Activated CD4-positive, CD25-positive, alpha-beta regulatory T cell treated with anti-CD3 and anti-CD28 coated beads, Interleukin-2, amount 50 U/mL, for 16 hours (primary cell): ENCODE measurements around the gene FES.
"Not testable (repeated sequence)": the region's sequence is repeated elsewhere in the genome, so short reads cannot be mapped to it uniquely, and the experiment has no call there.

ENCODE experiments used
- DNase-seq: peaks from one replicate; pipeline ENCODE4 v3.0.0-alpha.2; 2020; ENCODE audit warnings: low read depth, low spot score

Gene FES

DNA sequence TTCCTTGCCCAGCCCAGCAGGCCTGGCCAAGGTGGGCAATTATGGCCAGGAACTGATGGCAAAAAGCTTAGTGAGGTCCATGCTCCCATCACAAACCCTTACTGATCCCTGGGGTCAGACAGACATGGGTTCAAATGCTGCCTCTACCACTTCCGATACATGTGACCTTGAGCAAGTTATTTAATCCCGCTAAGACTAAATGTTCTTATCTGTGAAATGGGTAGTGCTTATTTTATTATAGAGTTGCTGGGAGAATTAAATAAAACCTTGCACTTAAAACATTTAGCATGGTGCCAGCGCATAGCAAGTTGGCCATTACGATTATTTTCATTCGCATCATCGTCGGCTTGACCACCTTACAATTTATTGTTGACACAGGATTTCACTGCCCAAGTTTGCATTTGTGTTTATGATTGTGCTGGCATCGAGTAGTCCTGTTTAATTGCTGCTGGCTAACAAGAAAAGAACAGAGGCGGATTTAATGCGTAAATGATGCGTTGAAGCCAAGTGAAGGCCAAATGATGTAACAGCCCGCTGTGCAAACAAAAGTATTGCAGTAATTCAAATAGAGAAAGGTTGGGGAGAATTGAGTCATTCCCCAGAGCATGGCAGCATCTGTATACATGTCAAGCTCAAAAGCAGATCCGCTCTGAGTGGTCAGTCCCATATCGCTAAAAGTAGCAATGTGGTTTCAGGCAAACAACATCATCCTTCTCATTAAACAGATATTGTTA lies 23.2 kb upstream of the FES start:
- DNase-seq, result no peak

- DNase-seq, result no peak
Observed at GRCh38 chr15:90862487-90862886, 21.8 kb upstream of the FES start.

GRCh38 chr15:90862964-90863778 lies 21.1 kb upstream of the FES start:
- no peak for DNase-seq

DNA sequence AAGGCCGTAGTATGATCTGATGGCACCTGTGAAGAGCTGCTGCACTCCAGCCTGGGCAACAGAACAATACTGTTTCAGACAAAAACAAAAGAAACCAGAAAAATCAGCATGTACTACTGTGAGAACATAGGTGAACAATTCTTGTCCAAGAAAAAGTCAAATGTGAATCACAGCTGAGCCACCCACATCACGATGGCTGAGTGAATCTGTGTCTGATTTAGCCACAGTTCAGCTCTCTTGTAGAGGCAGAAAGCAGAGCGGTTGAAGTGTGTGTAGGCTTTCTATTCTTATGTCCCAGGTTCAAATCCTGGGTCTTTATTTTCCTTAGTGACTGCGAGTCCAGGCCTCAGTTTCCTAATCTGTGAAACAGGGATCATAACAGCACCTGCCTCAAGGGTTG lies 20.3 kb upstream of the FES start:
- no peak for DNase-seq

GRCh38 chr15:90864507-90864906 lies 19.8 kb upstream of the FES start:
- DNase-seq, result no peak

GRCh38 chr15:90865702-90866101 lies 18.6 kb upstream of the FES start:
- no peak for DNase-seq

DNA sequence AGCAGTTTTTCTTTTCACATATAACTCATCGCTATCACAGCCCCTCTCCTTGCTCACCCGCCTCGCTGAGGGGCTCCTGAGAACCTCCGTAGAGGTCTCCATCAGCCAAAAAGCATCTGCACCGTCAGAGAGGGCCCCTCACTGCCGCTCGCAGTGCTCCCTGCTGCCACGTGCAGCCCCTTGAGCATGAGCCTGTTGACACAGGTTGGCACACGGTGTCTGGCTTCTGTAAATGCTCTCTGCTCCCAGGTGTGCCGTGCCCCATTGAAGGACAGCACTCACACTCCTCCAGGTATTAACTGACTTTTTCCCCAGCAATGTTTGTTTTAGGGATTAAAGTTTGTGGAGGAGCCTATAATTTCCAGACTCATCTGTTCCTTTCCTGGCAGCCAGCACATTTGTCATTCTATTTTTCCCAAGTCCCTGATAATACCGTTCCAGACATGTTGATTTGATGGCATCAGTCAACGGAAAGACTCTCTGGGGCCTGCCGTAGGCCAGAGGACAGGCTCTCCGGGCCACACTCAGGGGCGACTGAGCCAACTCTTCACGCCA lies 18.1 kb upstream of the FES start:
- no peak for DNase-seq

DNA sequence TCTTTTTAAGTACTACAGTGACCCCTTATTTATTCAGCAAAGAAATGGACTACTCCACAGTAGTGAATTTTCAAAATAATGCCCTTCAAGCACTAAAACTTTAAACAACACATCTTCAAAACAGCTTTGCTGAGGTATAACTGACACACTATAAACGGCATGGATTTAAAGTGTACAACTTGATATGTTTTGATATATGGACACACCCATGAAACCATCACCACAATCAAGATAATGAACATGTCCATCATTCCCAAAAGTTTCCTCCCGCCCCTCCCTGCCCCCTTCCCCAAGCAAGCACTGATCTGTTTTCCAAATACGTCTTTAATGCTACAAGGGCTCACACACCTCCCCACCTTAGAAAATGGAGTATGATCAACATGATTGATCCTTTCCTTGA lies 17.5 kb upstream of the FES start:
- no peak for DNase-seq

GRCh38 chr15:90868261-90868689 lies 16.0 kb upstream of the FES start, which contains the start of gene FURIN:
Gene FURIN, plus strand, starts transcription at chr15:90868588. Its CDS starts 7,153 bp downstream, at chr15:90875741.
- no peak for DNase-seq

GRCh38 chr15:90869140-90869541 lies 15.2 kb upstream of the FES start:
- no peak for DNase-seq

DNA sequence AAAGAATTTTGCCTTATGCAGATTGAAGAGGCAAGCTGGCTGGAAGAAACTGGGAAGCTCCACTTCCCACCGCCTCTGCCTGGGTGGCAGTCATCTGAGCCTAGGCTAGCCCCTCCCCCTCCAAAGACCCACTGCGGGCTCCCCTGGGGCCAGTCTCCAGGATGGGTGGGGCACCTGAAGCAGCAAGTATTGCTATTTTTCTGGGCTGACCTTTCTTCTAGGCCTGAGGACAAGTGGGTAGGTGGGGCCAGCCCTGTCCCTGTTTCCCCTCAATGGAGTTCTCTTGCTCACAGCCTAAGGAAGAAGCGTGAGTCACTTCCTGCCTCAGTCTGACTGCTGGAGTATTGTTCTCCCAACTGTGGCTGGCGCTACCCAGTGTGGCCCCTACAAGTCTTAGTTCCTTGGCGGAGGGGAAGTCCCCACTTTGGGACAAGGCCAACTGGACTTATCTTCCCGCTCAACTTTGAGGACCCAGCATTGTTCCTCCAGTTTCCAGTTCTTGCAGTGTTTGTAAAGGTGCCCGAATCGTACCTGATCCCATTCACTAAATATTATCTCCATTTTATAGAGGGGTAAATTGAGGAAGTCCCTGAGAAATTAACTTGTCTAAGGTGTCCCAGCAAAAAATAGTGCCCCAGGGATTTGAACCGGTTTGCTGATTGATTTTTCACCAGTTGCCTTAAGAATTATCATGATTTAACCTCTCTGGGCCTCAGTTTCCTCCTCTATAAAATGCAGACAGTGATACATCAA lies 14.5 kb upstream of the FES start:
- no peak for DNase-seq

GRCh38 chr15:90870354-90871138 lies 13.8 kb upstream of the FES start:
- DNase-seq, result no peak

DNA sequence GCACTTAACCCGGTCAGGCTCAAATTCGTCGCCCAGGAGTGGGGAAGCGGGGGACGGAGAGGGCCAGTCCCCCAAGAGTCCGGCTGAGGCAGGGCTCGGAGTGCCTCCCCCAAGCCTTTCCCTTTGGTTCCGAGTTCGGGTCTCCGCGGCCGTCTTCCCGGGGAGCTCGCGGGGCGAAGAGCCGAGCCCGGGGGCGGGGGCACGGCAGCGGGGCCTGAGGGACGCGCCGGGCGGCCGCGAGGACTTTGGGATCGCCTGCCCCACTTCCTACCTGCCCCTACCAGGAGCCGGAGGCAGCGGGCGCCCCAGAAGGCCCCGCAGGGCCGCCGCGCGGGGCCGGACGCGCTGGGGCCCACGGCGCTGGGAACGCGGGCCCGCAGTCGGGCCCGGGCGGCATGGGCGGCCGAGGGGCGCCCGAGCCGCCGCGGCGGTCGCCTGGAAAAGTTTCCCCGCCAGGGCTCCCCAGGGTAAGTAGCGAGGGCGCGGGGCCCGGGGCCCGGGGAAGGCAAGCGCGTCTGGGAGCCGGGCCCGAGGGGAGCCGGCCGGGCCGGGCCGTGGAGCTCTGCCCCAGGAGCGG lies 13.1 kb upstream of the FES start:
- no peak for DNase-seq

- no peak for DNase-seq
Observed at GRCh38 chr15:90871716-90872485, 12.4 kb upstream of the FES start.

DNA sequence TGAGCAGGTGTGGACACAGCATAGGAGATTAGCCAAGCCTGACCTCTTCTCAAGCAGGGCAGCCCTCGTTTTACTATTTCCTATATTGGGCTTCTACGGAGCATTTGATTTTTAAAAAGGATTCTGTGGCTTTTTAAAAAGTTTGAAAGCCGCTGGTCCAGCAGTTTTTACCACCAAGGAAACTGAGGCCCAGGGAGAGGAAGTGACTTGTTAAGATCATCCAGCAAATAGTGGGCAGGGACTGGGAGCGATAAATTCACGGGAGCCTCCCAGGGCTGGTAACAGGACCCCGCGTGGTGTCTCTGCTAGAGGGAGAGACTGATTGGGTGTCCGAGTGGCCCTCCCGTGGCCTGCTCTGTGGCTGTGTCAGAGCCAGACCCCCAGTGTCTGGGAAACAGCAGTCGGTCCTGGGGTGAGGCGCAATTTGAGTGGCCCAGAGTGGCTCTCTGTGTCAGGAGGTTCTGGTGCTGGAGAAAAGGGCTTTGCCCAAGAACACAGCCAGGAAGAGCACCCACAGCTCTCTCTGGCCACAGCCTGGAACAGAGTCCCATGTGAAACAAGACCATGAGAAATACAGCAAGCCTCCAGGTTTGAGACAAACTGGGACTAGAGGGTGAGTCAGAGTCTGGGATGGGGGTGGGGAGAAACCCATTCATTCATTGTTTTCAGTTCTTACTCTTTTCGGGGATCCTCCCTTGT lies 11.7 kb upstream of the FES start:
- DNase-seq, result no peak

DNA sequence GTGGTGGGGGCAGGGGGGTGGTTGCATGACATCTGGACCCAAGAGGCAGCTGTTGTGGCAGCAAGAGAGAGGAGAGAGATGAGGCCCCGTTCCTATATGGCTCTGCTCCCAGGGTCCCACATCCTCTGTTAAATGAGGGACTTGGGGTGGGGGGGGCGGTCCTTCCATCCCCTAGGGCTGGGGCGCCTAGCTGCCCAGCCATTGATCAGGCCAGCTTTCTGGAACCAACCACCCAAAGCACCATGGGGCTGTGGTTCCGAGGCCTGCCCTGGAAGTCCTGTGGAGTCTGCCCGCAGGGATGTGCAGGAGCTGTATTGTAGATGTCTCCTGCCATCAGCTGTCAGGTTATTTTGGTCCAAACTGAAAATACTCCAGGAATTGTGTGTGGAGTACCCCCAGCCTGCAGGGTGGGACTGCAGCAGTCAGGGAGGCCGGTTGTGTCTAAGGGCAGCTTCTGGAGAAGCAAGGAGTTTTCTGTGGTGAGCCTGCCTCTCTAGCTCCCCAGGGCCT lies 10.8 kb upstream of the FES start:
- no peak for DNase-seq

- no peak for DNase-seq
Observed at GRCh38 chr15:90873998-90874605, 10.2 kb upstream of the FES start.

DNA sequence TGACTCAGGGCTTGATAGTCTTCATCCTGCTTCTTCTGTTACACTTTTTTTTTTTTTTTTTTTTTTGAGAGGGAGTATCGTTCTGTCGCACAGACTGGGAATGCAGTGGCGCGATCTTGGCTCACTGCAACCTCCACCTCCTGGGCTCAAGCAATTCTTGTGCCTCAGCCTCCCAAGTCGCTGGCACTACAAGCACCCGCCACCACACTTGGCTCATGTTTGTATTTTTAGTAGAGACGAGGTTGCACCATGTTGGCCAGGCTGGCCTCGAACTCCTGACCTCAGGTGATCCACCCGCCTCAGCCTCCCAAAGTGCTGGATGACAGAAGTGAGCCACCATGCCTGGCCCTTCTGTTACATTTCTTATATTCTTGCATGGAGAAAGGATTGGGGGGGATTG lies 9.3 kb upstream of the FES start:
- not testable (repeated sequence) for DNase-seq

DNA sequence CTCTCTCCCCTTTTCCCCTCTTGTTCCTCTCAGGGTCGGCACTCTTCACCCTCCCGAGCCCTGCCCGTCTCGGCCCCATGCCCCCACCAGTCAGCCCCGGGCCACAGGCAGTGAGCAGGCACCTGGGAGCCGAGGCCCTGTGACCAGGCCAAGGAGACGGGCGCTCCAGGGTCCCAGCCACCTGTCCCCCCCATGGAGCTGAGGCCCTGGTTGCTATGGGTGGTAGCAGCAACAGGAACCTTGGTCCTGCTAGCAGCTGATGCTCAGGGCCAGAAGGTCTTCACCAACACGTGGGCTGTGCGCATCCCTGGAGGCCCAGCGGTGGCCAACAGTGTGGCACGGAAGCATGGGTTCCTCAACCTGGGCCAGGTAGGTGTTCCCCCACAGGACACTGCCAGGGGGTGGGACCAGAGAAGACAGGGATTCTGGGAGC lies 8.7 kb upstream of the FES start:
- DNase-seq, result no peak
